ENCODE results near the gene LPP. TPM values are rescaled to one million over a fixed set of nuclear protein-coding genes. Genes with fewer than 3 reads are reported as not detected.

Gene LPP
- total and polyA plus RNA-seq, 2 of the 13 experiments (the other 11 are each of a cell fraction or from before 2014, with no cell fraction given): 19.2 to 29.9 TPM

DNA sequence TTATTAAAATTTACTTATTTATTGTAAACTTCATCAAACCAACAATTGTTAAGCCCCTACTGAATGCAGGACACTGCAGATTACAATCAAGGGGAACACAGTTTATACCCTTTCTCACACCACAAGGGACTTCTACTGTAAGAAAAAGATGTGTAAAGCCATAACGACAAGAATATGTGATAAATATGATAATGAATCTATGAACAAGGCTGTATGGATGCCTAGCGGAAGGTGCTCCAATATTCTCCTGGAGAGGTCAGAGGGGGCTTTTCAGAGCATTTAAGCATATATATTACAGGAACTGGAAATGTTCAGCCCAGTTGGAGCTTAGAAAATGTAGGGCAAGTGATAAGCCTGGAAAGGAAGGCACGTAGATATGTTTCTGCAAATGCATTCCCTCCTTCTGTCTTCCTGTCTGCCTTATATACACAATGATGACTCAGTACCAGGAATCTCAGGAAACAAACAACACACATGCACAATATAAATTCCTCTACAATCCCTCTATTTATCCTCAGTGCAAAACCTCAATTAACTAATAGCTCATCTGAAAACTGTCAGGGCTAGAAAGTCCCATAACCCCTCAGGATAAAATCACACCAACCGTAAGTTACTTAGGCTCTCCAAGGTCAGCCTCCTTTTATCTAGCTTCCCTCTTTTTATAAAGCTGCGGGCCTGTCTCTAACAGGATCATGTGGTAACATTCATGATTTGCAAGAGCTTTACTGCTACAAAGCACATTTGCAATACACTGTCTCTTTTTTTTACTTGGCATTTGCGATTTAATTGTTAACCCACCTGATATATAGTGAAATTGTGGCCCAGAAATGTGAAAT is 393.1 kb downstream of the LPP start (continued):
- TF ChIP-seq, protein P1, sequence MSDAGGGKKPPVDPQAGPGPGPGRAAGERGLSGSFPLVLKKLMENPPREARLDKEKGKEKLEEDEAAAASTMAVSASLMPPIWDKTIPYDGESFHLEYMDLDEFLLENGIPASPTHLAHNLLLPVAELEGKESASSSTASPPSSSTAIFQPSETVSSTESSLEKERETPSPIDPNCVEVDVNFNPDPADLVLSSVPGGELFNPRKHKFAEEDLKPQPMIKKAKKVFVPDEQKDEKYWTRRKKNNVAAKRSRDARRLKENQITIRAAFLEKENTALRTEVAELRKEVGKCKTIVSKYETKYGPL (CRISPR knock-in tag; IDR thresholded peaks at IDR 0.05): no peak
- TF ChIP-seq, protein P2, sequence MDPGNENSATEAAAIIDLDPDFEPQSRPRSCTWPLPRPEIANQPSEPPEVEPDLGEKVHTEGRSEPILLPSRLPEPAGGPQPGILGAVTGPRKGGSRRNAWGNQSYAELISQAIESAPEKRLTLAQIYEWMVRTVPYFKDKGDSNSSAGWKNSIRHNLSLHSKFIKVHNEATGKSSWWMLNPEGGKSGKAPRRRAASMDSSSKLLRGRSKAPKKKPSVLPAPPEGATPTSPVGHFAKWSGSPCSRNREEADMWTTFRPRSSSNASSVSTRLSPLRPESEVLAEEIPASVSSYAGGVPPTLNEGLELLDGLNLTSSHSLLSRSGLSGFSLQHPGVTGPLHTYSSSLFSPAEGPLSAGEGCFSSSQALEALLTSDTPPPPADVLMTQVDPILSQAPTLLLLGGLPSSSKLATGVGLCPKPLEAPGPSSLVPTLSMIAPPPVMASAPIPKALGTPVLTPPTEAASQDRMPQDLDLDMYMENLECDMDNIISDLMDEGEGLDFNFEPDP (CRISPR knock-in tag; conservative IDR thresholded peaks at IDR 0.05): no peak
- TF ChIP-seq, protein P3, sequence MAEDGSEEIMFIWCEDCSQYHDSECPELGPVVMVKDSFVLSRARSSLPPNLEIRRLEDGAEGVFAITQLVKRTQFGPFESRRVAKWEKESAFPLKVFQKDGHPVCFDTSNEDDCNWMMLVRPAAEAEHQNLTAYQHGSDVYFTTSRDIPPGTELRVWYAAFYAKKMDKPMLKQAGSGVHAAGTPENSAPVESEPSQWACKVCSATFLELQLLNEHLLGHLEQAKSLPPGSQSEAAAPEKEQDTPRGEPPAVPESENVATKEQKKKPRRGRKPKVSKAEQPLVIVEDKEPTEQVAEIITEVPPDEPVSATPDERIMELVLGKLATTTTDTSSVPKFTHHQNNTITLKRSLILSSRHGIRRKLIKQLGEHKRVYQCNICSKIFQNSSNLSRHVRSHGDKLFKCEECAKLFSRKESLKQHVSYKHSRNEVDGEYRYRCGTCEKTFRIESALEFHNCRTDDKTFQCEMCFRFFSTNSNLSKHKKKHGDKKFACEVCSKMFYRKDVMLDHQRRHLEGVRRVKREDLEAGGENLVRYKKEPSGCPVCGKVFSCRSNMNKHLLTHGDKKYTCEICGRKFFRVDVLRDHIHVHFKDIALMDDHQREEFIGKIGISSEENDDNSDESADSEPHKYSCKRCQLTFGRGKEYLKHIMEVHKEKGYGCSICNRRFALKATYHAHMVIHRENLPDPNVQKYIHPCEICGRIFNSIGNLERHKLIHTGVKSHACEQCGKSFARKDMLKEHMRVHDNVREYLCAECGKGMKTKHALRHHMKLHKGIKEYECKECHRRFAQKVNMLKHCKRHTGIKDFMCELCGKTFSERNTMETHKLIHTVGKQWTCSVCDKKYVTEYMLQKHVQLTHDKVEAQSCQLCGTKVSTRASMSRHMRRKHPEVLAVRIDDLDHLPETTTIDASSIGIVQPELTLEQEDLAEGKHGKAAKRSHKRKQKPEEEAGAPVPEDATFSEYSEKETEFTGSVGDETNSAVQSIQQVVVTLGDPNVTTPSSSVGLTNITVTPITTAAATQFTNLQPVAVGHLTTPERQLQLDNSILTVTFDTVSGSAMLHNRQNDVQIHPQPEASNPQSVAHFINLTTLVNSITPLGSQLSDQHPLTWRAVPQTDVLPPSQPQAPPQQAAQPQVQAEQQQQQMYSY (CRISPR knock-in tag; IDR thresholded peaks at IDR 0.05): no peak
- TF ChIP-seq SIX1 (CRISPR knock-in tag; IDR thresholded peaks at IDR 0.05; ENCODE audit: borderline replicate concordance) (no peak), ZNF260 (CRISPR knock-in tag; IDR thresholded peaks at IDR 0.05; ENCODE audit: borderline replicate concordance, low read depth) (no peak), SP4 (CRISPR knock-in tag; IDR thresholded peaks at IDR 0.05) (no peak), TCF12 (IDR thresholded peaks at IDR 0.05) (no peak), TCF12 (CRISPR knock-in tag; IDR thresholded peaks at IDR 0.05) (no peak), MED8 (CRISPR knock-in tag; IDR thresholded peaks at IDR 0.05; ENCODE audit: insufficient replicate concordance) (no peak), SP2 (CRISPR knock-in tag; IDR thresholded peaks at IDR 0.05) (no peak), EZH2 (conservative IDR thresholded peaks at IDR 0.05; ENCODE audit: low read depth, low read length) (no peak), HNRNPL (IDR thresholded peaks at IDR 0.05; ENCODE audit: low read depth, low read length) (no peak), ZNF720 (CRISPR knock-in tag; IDR thresholded peaks at IDR 0.05) (no peak), ATF7-NPFF (CRISPR knock-in tag; IDR thresholded peaks at IDR 0.05; ENCODE audit: low read depth) (no peak)
- TF ChIP-seq, protein P4, sequence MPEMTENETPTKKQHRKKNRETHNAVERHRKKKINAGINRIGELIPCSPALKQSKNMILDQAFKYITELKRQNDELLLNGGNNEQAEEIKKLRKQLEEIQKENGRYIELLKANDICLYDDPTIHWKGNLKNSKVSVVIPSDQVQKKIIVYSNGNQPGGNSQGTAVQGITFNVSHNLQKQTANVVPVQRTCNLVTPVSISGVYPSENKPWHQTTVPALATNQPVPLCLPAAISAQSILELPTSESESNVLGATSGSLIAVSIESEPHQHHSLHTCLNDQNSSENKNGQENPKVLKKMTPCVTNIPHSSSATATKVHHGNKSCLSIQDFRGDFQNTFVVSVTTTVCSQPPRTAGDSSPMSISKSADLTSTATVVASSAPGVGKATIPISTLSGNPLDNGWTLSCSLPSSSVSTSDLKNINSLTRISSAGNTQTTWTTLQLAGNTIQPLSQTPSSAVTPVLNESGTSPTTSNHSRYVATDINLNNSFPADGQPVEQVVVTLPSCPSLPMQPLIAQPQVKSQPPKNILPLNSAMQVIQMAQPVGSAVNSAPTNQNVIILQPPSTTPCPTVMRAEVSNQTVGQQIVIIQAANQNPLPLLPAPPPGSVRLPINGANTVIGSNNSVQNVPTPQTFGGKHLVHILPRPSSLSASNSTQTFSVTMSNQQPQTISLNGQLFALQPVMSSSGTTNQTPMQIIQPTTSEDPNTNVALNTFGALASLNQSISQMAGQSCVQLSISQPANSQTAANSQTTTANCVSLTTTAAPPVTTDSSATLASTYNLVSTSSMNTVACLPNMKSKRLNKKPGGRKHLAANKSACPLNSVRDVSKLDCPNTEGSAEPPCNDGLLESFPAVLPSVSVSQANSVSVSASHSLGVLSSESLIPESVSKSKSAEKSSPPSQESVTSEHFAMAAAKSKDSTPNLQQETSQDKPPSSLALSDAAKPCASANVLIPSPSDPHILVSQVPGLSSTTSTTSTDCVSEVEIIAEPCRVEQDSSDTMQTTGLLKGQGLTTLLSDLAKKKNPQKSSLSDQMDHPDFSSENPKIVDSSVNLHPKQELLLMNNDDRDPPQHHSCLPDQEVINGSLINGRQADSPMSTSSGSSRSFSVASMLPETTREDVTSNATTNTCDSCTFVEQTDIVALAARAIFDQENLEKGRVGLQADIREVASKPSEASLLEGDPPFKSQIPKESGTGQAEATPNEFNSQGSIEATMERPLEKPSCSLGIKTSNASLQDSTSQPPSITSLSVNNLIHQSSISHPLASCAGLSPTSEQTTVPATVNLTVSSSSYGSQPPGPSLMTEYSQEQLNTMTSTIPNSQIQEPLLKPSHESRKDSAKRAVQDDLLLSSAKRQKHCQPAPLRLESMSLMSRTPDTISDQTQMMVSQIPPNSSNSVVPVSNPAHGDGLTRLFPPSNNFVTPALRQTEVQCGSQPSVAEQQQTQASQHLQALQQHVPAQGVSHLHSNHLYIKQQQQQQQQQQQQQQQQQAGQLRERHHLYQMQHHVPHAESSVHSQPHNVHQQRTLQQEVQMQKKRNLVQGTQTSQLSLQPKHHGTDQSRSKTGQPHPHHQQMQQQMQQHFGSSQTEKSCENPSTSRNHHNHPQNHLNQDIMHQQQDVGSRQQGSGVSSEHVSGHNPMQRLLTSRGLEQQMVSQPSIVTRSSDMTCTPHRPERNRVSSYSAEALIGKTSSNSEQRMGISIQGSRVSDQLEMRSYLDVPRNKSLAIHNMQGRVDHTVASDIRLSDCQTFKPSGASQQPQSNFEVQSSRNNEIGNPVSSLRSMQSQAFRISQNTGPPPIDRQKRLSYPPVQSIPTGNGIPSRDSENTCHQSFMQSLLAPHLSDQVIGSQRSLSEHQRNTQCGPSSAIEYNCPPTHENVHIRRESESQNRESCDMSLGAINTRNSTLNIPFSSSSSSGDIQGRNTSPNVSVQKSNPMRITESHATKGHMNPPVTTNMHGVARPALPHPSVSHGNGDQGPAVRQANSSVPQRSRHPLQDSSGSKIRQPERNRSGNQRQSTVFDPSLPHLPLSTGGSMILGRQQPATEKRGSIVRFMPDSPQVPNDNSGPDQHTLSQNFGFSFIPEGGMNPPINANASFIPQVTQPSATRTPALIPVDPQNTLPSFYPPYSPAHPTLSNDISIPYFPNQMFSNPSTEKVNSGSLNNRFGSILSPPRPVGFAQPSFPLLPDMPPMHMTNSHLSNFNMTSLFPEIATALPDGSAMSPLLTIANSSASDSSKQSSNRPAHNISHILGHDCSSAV (CRISPR knock-in tag; IDR thresholded peaks at IDR 0.05; ENCODE audit: borderline replicate concordance): no peak
